GM23338 (cell line): Measurements from ENCODE around the gene PHF5A. TPM values are rescaled to one million over a fixed set of nuclear protein-coding genes. Genes with fewer than 3 reads are reported as not detected.

Source experiments
- CTCF ChIP-seq, 2 experiments: fragments of 200-600 bp in 1 of 2; sonication (generic) in 1 of 2; conservative IDR thresholded peaks; 2 replicates each; pipeline versions ENCODE4 v1.5.1 to v1.6.1; 2016 to 2017; ENCODE audit warnings: antibody characterized with exemption in 2 of 2, low read depth in 2 of 2, mild to moderate bottlenecking in 2 of 2, moderate library complexity in 1 of 2
- ETS1 ChIP-seq: IDR thresholded peaks from 2 replicates; pipeline ENCODE4 v1.6.1; 2016; ENCODE audit warnings: antibody characterized with exemption
- EZH2 ChIP-seq: fragments of 200-600 bp; sonication (generic); IDR thresholded peaks from one replicate; pipeline ENCODE4 v1.8.0; 2017; ENCODE audit warnings: antibody characterized with exemption, mild to moderate bottlenecking, low read depth; ENCODE audit not compliant: unreplicated experiment
- JUNB ChIP-seq: IDR thresholded peaks from one replicate; pipeline ENCODE4 v1.6.1; 2016; ENCODE audit warnings: antibody characterized with exemption; ENCODE audit not compliant: unreplicated experiment
- NANOG ChIP-seq: IDR thresholded peaks from 2 replicates; pipeline ENCODE4 v1.6.1; 2016; ENCODE audit warnings: antibody characterized with exemption, borderline replicate concordance
- POLR2AphosphoS5 ChIP-seq: IDR thresholded peaks from 2 replicates; pipeline ENCODE4 v1.6.1; 2016; ENCODE audit warnings: antibody characterized with exemption, low read depth
- STAT1 ChIP-seq: IDR thresholded peaks from one replicate; pipeline ENCODE4 v1.6.1; 2016; ENCODE audit warnings: antibody characterized with exemption; ENCODE audit not compliant: unreplicated experiment
- ZNF114 ChIP-seq: fragments of 250-450 bp; sonication (Bioruptor Pico); IDR thresholded peaks from 2 replicates; pipeline ENCODE4 v1.5.0; 2020; ENCODE audit warnings: mild to moderate bottlenecking, moderate library complexity
- polyA plus RNA-seq: library from polyadenylated mRNA; unstranded; fragments of >200 nt; fragmentation: Nextera tagmentation; extraction: Ambion mirVana; gene quantifications from 2 replicates; pipeline ENCODE4 v1.2.1, GENCODE V29; 2016
- total RNA-seq: library from RNA; depleted of rRNA; stranded (reverse); fragments of >200 nt; shearing (Covaris generic); gene quantifications from 2 replicates; pipeline ENCODE4 v1.2.3, GENCODE V29; 2014
- TF ChIP-seq, protein P1 (sequence below): fragments of 250-450 bp; sonication (Bioruptor Pico); IDR thresholded peaks from 2 replicates; pipeline ENCODE4 v1.5.0; 2020; ENCODE audit warnings: mild to moderate bottlenecking, moderate library complexity

Gene PHF5A
- total and polyA plus RNA-seq, 2 experiments from 2014 or later: 49.4 to 115 TPM

GRCh38 chr22:41499624-41500280 lies 31.3 kb upstream of the PHF5A start (continued):
- TF ChIP-seq, protein P1, sequence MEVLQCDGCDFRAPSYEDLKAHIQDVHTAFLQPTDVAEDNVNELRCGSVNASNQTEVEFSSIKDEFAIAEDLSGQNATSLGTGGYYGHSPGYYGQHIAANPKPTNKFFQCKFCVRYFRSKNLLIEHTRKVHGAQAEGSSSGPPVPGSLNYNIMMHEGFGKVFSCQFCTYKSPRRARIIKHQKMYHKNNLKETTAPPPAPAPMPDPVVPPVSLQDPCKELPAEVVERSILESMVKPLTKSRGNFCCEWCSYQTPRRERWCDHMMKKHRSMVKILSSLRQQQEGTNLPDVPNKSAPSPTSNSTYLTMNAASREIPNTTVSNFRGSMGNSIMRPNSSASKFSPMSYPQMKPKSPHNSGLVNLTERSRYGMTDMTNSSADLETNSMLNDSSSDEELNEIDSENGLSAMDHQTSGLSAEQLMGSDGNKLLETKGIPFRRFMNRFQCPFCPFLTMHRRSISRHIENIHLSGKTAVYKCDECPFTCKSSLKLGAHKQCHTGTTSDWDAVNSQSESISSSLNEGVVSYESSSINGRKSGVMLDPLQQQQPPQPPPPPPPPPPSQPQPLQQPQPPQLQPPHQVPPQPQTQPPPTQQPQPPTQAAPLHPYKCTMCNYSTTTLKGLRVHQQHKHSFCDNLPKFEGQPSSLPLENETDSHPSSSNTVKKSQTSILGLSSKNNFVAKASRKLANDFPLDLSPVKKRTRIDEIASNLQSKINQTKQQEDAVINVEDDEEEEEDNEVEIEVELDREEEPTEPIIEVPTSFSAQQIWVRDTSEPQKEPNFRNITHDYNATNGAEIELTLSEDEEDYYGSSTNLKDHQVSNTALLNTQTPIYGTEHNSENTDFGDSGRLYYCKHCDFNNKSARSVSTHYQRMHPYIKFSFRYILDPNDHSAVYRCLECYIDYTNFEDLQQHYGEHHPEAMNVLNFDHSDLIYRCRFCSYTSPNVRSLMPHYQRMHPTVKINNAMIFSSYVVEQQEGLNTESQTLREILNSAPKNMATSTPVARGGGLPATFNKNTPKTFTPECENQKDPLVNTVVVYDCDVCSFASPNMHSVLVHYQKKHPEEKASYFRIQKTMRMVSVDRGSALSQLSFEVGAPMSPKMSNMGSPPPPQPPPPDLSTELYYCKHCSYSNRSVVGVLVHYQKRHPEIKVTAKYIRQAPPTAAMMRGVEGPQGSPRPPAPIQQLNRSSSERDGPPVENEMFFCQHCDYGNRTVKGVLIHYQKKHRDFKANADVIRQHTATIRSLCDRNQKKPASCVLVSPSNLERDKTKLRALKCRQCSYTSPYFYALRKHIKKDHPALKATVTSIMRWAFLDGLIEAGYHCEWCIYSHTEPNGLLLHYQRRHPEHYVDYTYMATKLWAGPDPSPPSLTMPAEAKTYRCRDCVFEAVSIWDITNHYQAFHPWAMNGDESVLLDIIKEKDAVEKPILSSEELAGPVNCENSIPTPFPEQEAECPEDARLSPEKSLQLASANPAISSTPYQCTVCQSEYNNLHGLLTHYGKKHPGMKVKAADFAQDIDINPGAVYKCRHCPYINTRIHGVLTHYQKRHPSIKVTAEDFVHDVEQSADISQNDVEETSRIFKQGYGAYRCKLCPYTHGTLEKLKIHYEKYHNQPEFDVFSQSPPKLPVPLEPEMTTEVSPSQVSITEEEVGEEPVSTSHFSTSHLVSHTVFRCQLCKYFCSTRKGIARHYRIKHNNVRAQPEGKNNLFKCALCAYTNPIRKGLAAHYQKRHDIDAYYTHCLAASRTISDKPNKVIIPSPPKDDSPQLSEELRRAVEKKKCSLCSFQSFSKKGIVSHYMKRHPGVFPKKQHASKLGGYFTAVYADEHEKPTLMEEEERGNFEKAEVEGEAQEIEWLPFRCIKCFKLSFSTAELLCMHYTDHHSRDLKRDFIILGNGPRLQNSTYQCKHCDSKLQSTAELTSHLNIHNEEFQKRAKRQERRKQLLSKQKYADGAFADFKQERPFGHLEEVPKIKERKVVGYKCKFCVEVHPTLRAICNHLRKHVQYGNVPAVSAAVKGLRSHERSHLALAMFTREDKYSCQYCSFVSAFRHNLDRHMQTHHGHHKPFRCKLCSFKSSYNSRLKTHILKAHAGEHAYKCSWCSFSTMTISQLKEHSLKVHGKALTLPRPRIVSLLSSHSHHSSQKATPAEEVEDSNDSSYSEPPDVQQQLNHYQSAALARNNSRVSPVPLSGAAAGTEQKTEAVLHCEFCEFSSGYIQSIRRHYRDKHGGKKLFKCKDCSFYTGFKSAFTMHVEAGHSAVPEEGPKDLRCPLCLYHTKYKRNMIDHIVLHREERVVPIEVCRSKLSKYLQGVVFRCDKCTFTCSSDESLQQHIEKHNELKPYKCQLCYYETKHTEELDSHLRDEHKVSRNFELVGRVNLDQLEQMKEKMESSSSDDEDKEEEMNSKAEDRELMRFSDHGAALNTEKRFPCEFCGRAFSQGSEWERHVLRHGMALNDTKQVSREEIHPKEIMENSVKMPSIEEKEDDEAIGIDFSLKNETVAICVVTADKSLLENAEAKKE (CRISPR knock-in tag): no peak
- TF ChIP-seq JUNB (no peak), NANOG (no peak), EZH2 (no peak), ZNF114 (no peak), POLR2AphosphoS5 (no peak), CTCF (conservative IDR thresholded peaks at IDR 0.05; ENCODE audit: low read depth in 2 of 2) (no peak), STAT1 (no peak), ETS1 (no peak)
